ENCODE measurements around the gene KMT5B. TPM values are rescaled to one million over a fixed set of nuclear protein-coding genes. Genes with fewer than 3 reads are reported as not detected.

Gene KMT5B
- polyA plus RNA-seq, 3 donors = 12.2 to 22.0 (median 19.5) TPM

- Histone ChIP-seq H3K4me1 (ENCODE audit: control insufficient read depth in 1 of 2, insufficient read depth in 2 of 2, low read length in 2 of 2) (no peaks in the 10 kb centered on the region), H2AFZ (ENCODE audit: insufficient read depth, low read depth, low read length, poor library complexity, severe bottlenecking) (no peak overlapping the region), H3K27me3 (ENCODE audit: control insufficient read depth in 2 of 2, insufficient read depth in 2 of 2, low read length in 2 of 2) (no peaks in the 10 kb centered on the region), H3K4me2 (replicated peaks; ENCODE audit: extremely low read depth, low read length, poor library complexity, severe bottlenecking) (no peak overlapping the region), H3K27ac (ENCODE audit: low read depth in 1 of 2, low read length in 2 of 2) (no peak overlapping the region), H4K20me1 (ENCODE audit: insufficient read depth, low read length) (peaks cover 100% of the 10 kb centered on the region), H3K36me3 (replicated peaks in 1 of 2; ENCODE audit: control insufficient read depth in 1 of 2, insufficient read depth in 2 of 2, low read length in 2 of 2) (peaks cover 0 to 7% of the 10 kb centered on the region in 2 donors), H3K9ac (ENCODE audit: insufficient read depth, low read length, poor library complexity, severe bottlenecking) (no peak overlapping the region), H3K4me3 (replicated peaks in 1 of 3; ENCODE audit: low read depth in 2 of 3, low read length in 3 of 3) (no peak overlapping the region), H3K79me2 (ENCODE audit: insufficient read depth, low read length) (peaks cover 99% of the 10 kb centered on the region), H3K9me3 (replicated peaks in 1 of 2; ENCODE audit: control insufficient read depth in 1 of 2, insufficient read depth in 1 of 2, low read length in 2 of 2) (no peaks in the 10 kb centered on the region)
- Mint-ChIP-seq H3K9me3 (peaks cover 0 to 2% (median 0%) of the 10 kb centered on the region in 7 donors), H3K27me3 (ENCODE audit: low read depth in 3 of 3) (no peaks in the 10 kb centered on the region), H3K27ac (peak overlapping the region in 2 of 7 donors; percentile 31 to 38), H3K4me3 (no peak overlapping the region), H3K4me1 (peaks cover 16% of the 10 kb centered on the region), H3K36me3 (peaks cover 7 to 10% of the 10 kb centered on the region in 2 donors)
- DNase-seq = no peak
- TF ChIP-seq CTCF (IDR thresholded peaks at IDR 0.05) = no peak
- intact Hi-C loops (cut with micrococcal nuclease) = no loop called here
- 100% methylated on average over 7 of the region's 8 CpGs for WGBS (ENCODE audit: insufficient coverage)
Measured at GRCh38 chr11:68199295-68199987, 13.7 kb downstream of the KMT5B start.

GRCh38 chr11:68196219-68196618 lies 16.9 kb downstream of the KMT5B start:
- H3K4me1 ChIP-seq (ENCODE audit: control insufficient read depth in 1 of 2, insufficient read depth in 2 of 2, low read length in 2 of 2) = no peaks in the 10 kb centered on the region
- H3K27me3 ChIP-seq (ENCODE audit: control insufficient read depth in 2 of 2, insufficient read depth in 2 of 2, low read length in 2 of 2) = no peaks in the 10 kb centered on the region
- no peak overlapping the region for H3K4me2 ChIP-seq (replicated peaks; ENCODE audit: extremely low read depth, low read length, poor library complexity, severe bottlenecking)
- H3K9me3 ChIP-seq (replicated peaks in 1 of 2; ENCODE audit: control insufficient read depth in 1 of 2, insufficient read depth in 1 of 2, low read length in 2 of 2) = no peaks in the 10 kb centered on the region
- no peak overlapping the region for H3K27ac ChIP-seq (ENCODE audit: low read depth in 1 of 2, low read length in 2 of 2)
- Mint-ChIP-seq H3K27me3 (ENCODE audit: low read depth in 3 of 3) (no peaks in the 10 kb centered on the region), H3K36me3 (peaks cover 7% of the 10 kb centered on the region in 2 donors), H3K4me3 (no peak overlapping the region), H3K4me1 (peaks cover 16% of the 10 kb centered on the region), H3K9me3 (no peaks in the 10 kb centered on the region), H3K27ac (no peak overlapping the region)
- H3K4me3 ChIP-seq (replicated peaks in 1 of 3; ENCODE audit: low read depth in 2 of 3, low read length in 3 of 3) = no peak overlapping the region
- H3K79me2 ChIP-seq (ENCODE audit: insufficient read depth, low read length) = peaks cover 99% of the 10 kb centered on the region
- no peak overlapping the region for H2AFZ ChIP-seq (ENCODE audit: insufficient read depth, low read depth, low read length, poor library complexity, severe bottlenecking)
- intact Hi-C loops (cut with micrococcal nuclease) = no loop called here
- H4K20me1 ChIP-seq (ENCODE audit: insufficient read depth, low read length) = peaks cover 100% of the 10 kb centered on the region
- no peak for DNase-seq
- H3K36me3 ChIP-seq (replicated peaks in 1 of 2; ENCODE audit: control insufficient read depth in 1 of 2, insufficient read depth in 2 of 2, low read length in 2 of 2) = peaks cover 0 to 7% of the 10 kb centered on the region in 2 donors
- TF ChIP-seq CTCF (IDR thresholded peaks at IDR 0.05) = no peak
- H3K9ac ChIP-seq (ENCODE audit: insufficient read depth, low read length, poor library complexity, severe bottlenecking) = no peak overlapping the region
